Esophagus (tissue), 2 donors: ENCODE results near the gene ADAT1. TPM values are rescaled to one million over a fixed set of nuclear protein-coding genes. Genes with fewer than 3 reads are reported as not detected.
A peak's percentile ranks its signal among the peaks of the same experiment; 100 is the strongest.

Experiments used
- H3K27ac ChIP-seq, 2 donors: one replicate each; pipeline ENCODE4 v1.5.1; 2013; ENCODE audit warnings: low read depth in 2 of 2, mild to moderate bottlenecking in 2 of 2, inconsistent platforms in 1 of 2, low read length in 1 of 2, moderate library complexity in 1 of 2
- H3K27me3 ChIP-seq, 2 donors: one replicate each; pipeline ENCODE4 v1.6.1; 2013; ENCODE audit warnings: low read length in 2 of 2, control low read depth in 1 of 2, mild to moderate bottlenecking in 1 of 2; ENCODE audit not compliant: insufficient read depth in 2 of 2, control insufficient read depth in 1 of 2
- H3K36me3 ChIP-seq, 2 donors: one replicate each; pipeline ENCODE4 v1.6.1; 2013; ENCODE audit warnings: low read length in 1 of 2; ENCODE audit not compliant: control insufficient read depth in 2 of 2, insufficient read depth in 2 of 2
- H3K4me1 ChIP-seq, 2 donors: one replicate each; pipeline ENCODE4 v1.6.1; 2013; ENCODE audit warnings: low read length in 1 of 2; ENCODE audit not compliant: control insufficient read depth in 2 of 2, insufficient read depth in 2 of 2
- H3K4me3 ChIP-seq, 2 donors: one replicate each; pipeline ENCODE4 v1.5.1; 2013; ENCODE audit warnings: low read length in 2 of 2, mild to moderate bottlenecking in 2 of 2, low read depth in 1 of 2, moderate library complexity in 1 of 2
- H3K9me3 ChIP-seq, 2 donors: one replicate each; pipeline ENCODE4 v1.6.1; 2013; ENCODE audit warnings: mild to moderate bottlenecking in 2 of 2, low read depth in 1 of 2, low read length in 1 of 2, moderate library complexity in 1 of 2; ENCODE audit not compliant: control insufficient read depth in 2 of 2, insufficient read depth in 1 of 2
- WGBS, 2 donors: extraction: QIAGEN DNeasy Blood & Tissue Kit; methylation state at CpG; one replicate each; pipeline ENCODE4 v1.1.7; 2013; 5-methylcytosine and 5-hydroxymethylcytosine counted together
- polyA plus RNA-seq, 2 donors: library from polyadenylated mRNA; stranded (reverse); fragments of 200-250 nt; gene quantifications; one replicate each; pipeline ENCODE4 v1.2.3, GENCODE V29; 2013
- donor health status: healthy with polysubstance abuse.
- donor health status: Bipolar disorder and iron deficiency.

Gene ADAT1
- polyA plus RNA-seq, 2 donors = 8.4 to 10.0 TPM

DNA sequence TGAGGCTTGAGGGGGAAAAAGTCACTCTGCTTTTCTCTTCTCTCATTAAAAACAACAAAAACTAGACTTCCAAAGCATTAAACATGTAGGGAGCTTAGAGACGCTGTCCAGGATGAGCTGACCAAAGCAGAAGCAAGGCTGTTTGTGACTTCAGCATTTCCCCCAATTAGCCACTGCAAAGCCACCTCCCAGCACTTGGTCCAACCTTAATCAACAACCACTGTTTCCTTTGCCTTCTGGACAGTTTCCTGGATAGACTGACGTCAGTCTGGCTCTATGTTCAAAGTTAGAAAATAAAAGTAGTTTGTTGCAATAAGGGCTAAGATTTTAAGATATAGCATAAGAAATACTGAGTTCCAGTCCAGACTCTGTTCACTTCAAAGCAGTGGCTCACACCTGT is 70.1 kb downstream of the ADAT1 start:
- no peak overlapping the region for H3K27ac ChIP-seq
- WGBS, 2 donors = 66 to 75% methylated on average over 2 of the region's 2 CpGs

DNA sequence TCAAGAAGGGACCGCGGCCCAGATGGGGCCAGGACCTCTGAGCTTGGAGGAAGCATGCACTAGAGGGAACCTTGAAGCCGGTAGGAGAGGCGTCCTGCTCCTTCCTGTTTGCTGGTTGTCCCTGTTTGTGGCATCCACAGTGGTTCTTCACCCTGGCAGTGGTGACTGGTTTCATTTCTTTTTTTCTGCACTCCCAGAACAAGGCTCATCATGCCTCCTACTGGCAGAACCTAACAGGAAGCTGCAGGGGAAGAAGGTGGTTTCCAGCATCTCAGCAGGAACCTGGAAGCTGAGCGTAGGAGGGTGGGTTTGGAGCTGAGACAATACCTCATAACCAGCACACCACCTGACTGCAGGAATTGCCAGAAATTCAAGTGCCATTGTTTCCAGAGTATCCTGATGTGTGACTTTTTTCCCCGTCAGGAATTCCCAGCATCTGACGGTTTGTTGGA is 72.8 kb downstream of the ADAT1 start:
- Histone ChIP-seq H3K4me3 (no peak overlapping the region), H3K4me1 (no peaks in the 10 kb centered on the region), H3K27me3 (no peaks in the 10 kb centered on the region), H3K27ac (peak overlapping the region in 1 of 2 donors; percentile 41), H3K9me3 (no peaks in the 10 kb centered on the region), H3K36me3 (no peaks in the 10 kb centered on the region)
- 62 to 67% methylated on average over 7 of the region's 7 CpGs for WGBS, 2 donors

More for the DNA sequence above, 70.1 kb downstream of the ADAT1 start:
- Histone ChIP-seq H3K27me3 (no peaks in the 10 kb centered on the region), H3K4me3 (no peak overlapping the region), H3K4me1 (peaks cover 0 to 4% of the 10 kb centered on the region in 2 donors), H3K9me3 (no peaks in the 10 kb centered on the region), H3K36me3 (no peaks in the 10 kb centered on the region)

Other genes with a start within 250 kb of the ADAT1 start
- 10 to 100 TPM; 34.9 to 37.1 TPM for gene CFDP1, start 189.8 kb downstream of the ADAT1 start, polyA plus RNA-seq
- gene TMEM170A, start 158.6 kb downstream of the ADAT1 start, polyA plus RNA-seq = 1 to 10 TPM; 5.0 to 5.2 TPM
- 1 to 10 TPM in 1 of 2 donors, under 1 TPM in 1; 0.39 to 2.0 TPM for gene CHST6, start 127.8 kb downstream of the ADAT1 start, polyA plus RNA-seq
- gene CHST5, start 87.2 kb downstream of the ADAT1 start, polyA plus RNA-seq = under 1 TPM; 0.10 to 0.13 TPM
- 1 to 10 TPM; 1.9 to 2.0 TPM for gene TMEM231, start 67.0 kb downstream of the ADAT1 start, polyA plus RNA-seq
- 10 to 100 TPM; 83.1 to 96.6 TPM for gene GABARAPL2, start 56.9 kb downstream of the ADAT1 start, polyA plus RNA-seq
- 10 to 100 TPM; 49.6 to 88.5 TPM for gene KARS1, start 24.4 kb upstream of the ADAT1 start, polyA plus RNA-seq
- 10 to 100 TPM; 23.1 to 27.6 TPM for gene TERF2IP, start 24.5 kb upstream of the ADAT1 start, polyA plus RNA-seq
- not detected for gene CPHXL2, start 53.7 kb upstream of the ADAT1 start, polyA plus RNA-seq
- gene DUXB, start 78.2 kb upstream of the ADAT1 start, polyA plus RNA-seq = not detected
- not detected for gene CPHXL, start 103.2 kb upstream of the ADAT1 start, polyA plus RNA-seq